HG03064 (cell line): ENCODE results near the gene CNTNAP2.
"Not testable (repeated sequence)": the region's sequence is repeated elsewhere in the genome, so short reads cannot be mapped to it uniquely, and the experiment has no call there.

Experiments
- ATAC-seq: cut with Tn5 transposase; IDR thresholded peaks from one replicate; pipeline ENCODE4 v1.9.1; 2021; ENCODE audit warnings: low read depth; ENCODE audit not compliant: unreplicated experiment

CNTNAP2 gene

DNA sequence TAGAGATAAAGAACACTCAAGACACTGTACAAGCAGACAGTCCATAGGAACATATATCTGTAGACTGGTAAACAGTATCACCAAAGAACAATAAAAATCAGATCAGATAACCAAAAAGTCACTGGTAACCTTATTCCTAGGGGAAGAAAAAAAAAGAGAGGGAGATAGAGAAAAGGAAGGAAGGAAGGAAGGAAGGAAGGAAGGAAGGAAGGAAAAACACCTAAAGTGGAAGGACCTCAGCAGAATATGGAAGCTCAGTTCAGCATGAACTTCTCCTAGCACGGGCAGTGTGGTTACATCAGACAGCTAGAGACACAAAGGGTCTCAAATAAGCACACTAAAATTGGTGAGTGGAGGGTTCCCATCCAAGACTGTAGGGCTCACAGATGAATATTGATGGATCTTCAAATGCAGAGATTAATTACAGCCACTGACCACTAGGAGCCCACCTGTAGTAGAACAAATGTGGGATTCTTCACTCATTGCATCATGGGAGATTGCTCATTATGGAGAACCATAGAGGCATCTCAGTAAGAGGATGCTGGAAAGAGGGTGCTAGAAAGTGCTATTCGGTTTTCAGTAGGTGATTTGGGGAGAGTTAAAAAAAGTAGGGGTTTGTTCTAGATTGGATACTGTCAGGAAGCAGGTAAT is 2180.5 kb downstream of the CNTNAP2 start:
- no peak for ATAC-seq

- not testable (repeated sequence) for ATAC-seq
Measured at GRCh38 chr7:148298768-148299167, 2182.2 kb downstream of the CNTNAP2 start.

GRCh38 chr7:148299350-148300276 is 2183.0 kb downstream of the CNTNAP2 start:
- no peak for ATAC-seq

- not testable (repeated sequence) for ATAC-seq
Measured at GRCh38 chr7:148302436-148302835, 2185.8 kb downstream of the CNTNAP2 start.

DNA sequence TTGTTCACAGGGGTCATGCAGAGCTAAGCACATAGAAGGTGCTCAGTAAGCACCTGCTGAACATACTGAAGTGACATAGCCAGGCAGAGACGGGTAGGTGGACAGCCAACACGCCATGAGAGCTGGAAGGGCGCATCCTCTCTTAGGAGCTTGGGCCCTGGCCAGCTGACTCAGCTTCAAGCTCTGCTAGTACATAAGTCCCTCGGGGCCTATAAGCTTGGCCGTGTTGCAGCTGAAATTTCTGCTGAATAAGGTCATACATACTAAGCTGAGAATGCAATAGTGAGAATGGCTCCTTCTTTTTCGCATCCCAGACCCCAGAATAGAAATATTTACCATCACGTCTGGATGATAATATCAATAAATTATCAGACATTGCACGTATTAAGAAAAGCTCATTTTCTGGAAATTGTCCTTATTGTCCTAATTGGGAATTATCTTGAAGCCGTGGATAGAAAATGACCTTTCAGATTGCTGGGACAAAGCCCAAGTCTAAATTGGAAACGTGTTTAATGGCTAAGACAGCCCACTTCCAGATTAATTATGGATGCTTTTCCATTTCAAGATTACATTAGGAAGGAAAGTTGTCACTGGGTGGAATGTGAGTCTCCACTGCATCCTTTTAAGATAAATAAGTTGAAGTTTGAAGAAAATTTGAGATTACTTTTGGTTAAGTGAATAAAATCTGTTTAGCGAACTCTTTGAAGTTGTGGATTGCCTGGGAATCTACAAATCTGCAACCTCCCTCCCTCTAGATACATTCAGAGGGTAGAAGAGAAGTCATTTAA is 2186.9 kb downstream of the CNTNAP2 start:
- no peak for ATAC-seq

GRCh38 chr7:148304083-148304335 is 2187.4 kb downstream of the CNTNAP2 start:
- ATAC-seq: no peak

GRCh38 chr7:148304456-148304855 is 2187.9 kb downstream of the CNTNAP2 start:
- ATAC-seq: no peak

DNA sequence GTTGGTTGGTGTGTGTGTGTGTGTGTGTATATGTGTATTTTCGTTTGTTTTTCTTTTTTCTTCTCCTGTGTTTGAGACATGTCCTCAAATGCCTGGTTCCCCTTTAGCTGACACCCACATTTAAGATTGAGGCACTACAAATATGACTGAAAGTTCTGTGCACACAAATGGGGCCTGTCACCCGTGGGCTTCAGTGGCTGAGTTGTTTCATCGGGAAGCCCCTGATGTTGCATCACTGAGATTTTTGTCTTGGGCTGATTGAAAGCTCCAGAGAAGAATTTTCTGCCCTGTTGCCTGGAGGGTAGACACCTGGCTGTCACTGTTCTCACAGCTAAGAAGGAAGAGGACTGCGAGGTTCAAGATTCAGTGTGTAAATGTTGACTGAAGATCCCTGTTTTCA is 2190.2 kb downstream of the CNTNAP2 start:
- no peak for ATAC-seq

- ATAC-seq: no peak
Measured at GRCh38 chr7:148318102-148318811, 2201.7 kb downstream of the CNTNAP2 start.

- ATAC-seq: no peak
Measured at GRCh38 chr7:148318838-148319237, 2202.2 kb downstream of the CNTNAP2 start.

GRCh38 chr7:148319316-148319808 is 2202.8 kb downstream of the CNTNAP2 start:
- no peak for ATAC-seq

DNA sequence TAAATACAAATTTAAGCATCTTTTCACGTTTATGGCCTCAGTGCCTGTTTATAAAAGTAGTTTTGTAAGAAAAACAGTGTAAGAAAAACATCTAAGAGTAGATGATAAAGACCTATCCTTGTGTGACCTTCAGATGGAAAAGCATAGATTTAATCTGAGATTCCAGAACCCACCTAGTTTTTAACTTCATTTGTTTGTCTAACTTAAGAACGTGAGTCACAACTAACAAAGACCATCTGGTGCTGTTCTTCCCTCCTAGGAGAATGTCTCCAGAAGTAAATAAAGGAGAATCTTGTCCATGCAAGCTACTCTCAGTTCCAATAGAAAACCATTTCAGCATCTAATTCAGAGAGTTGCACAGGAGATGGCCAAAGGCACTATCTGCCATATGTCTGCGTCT is 2208.6 kb downstream of the CNTNAP2 start:
- ATAC-seq: no peak

DNA sequence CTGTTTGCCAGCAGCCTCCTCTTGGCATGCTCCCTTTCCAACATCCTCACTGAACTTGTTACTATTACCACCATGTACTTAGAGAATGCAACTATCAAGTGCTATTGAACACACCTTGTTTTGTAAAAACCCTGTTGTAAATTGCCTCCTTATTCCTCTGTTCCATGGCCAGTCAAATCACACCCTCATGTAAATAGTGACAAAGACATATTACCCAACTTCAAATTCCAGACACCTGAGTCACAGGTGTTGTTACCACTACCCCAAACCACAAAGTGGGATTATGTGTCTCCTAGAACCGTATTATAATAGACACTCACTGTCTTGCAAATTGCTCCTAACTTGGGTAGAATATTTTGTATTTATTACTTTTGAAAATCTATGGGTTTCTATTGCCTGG is 2210.8 kb downstream of the CNTNAP2 start:
- no peak for ATAC-seq

GRCh38 chr7:148328906-148329305 is 2212.3 kb downstream of the CNTNAP2 start:
- ATAC-seq: no peak

DNA sequence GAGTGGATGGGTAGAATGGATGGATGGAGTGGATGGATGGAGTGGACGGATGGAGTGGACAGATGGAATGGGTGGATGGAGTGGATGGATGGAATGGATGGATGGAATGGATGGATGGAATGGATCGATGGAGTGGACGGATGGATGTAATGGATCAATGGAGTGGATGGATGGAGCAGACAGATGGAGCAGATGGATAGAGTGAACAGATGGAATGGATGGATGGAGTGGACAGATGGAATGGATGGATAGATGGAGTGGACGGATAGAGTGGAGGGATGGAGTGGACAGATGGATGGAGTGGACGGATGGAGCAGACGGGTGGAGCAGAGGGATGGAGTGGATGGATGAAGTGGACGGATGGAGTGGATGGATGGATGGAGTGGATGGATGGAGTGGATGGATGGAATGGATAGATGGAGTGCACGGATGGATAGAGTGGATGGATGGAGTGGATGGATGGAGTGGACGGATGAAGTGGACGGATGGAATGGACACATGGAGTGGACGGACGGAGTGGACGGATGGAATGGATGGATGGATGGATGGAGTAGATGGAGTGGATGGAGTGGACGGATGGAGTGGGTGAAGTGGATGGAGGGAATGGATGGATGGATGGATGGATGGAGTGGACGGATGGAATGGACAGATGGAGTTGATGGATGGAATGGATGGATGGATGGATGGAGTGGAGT is 2213.7 kb downstream of the CNTNAP2 start:
- ATAC-seq: no peak

GRCh38 chr7:148330822-148331221 is 2214.2 kb downstream of the CNTNAP2 start:
- no peak for ATAC-seq

GRCh38 chr7:148331456-148331855 is 2214.9 kb downstream of the CNTNAP2 start:
- ATAC-seq: not testable (repeated sequence)

- no peak for ATAC-seq
Measured at GRCh38 chr7:148332191-148333186, 2215.9 kb downstream of the CNTNAP2 start.
